GM23338 (cell line): ENCODE data around the gene GP9.

Experiments used
- CTCF ChIP-seq, 2 experiments: fragments of 200-600 bp in 1 of 2; sonication (generic) in 1 of 2; conservative IDR thresholded peaks; 2 replicates each; pipeline versions ENCODE4 v1.5.1 to v1.6.1; 2016 to 2017; ENCODE audit warnings: antibody characterized with exemption in 2 of 2, low read depth in 2 of 2, mild to moderate bottlenecking in 2 of 2, moderate library complexity in 1 of 2
- ETS1 ChIP-seq: IDR thresholded peaks from 2 replicates; pipeline ENCODE4 v1.6.1; 2016; ENCODE audit warnings: antibody characterized with exemption
- EZH2 ChIP-seq: fragments of 200-600 bp; sonication (generic); IDR thresholded peaks from one replicate; pipeline ENCODE4 v1.8.0; 2017; ENCODE audit warnings: antibody characterized with exemption, mild to moderate bottlenecking, low read depth; ENCODE audit not compliant: unreplicated experiment
- EZH2phosphoT487 ChIP-seq: fragments of 200-600 bp; sonication (generic); IDR thresholded peaks from one replicate; pipeline ENCODE4 v1.8.1; 2018; ENCODE audit warnings: antibody characterized with exemption; ENCODE audit not compliant: unreplicated experiment
- POLR2AphosphoS5 ChIP-seq: IDR thresholded peaks from 2 replicates; pipeline ENCODE4 v1.6.1; 2016; ENCODE audit warnings: antibody characterized with exemption, low read depth

- no peak for TF ChIP-seq EZH2
- TF ChIP-seq CTCF (conservative IDR thresholded peaks at IDR 0.05; ENCODE audit: low read depth in 2 of 2): no peak
- TF ChIP-seq ETS1: no peak
- TF ChIP-seq POLR2AphosphoS5: no peak
- no peak for TF ChIP-seq EZH2phosphoT487
These were observed 41.0 kb downstream of the GP9 start for GRCh38 chr3:129101370-129102138.
